Umbilical cord (tissue), 2 donors: Measurements from ENCODE around the gene HCLS1. TPM values are rescaled to one million over a fixed set of nuclear protein-coding genes. Genes with fewer than 3 reads are reported as not detected.
"Not testable (repeated sequence)": the region's sequence is repeated elsewhere in the genome, so short reads cannot be mapped to it uniquely, and the experiment has no call there.

ENCODE experiments used
- DNase-seq: peaks from one replicate; pipeline ENCODE4 v3.0.0-alpha.2; 2015; ENCODE audit warnings: low spot score
- total RNA-seq: library from RNA; depleted of rRNA; stranded (reverse); fragments of >200 nt; gene quantifications from one replicate; pipeline ENCODE4 v1.2.3, GENCODE V29; 2014; ENCODE audit warnings: low replicate concordance; ENCODE audit not compliant: insufficient read depth

HCLS1 gene
- total RNA-seq, 1 donor from 2014 or later, result 31.3 TPM

DNA sequence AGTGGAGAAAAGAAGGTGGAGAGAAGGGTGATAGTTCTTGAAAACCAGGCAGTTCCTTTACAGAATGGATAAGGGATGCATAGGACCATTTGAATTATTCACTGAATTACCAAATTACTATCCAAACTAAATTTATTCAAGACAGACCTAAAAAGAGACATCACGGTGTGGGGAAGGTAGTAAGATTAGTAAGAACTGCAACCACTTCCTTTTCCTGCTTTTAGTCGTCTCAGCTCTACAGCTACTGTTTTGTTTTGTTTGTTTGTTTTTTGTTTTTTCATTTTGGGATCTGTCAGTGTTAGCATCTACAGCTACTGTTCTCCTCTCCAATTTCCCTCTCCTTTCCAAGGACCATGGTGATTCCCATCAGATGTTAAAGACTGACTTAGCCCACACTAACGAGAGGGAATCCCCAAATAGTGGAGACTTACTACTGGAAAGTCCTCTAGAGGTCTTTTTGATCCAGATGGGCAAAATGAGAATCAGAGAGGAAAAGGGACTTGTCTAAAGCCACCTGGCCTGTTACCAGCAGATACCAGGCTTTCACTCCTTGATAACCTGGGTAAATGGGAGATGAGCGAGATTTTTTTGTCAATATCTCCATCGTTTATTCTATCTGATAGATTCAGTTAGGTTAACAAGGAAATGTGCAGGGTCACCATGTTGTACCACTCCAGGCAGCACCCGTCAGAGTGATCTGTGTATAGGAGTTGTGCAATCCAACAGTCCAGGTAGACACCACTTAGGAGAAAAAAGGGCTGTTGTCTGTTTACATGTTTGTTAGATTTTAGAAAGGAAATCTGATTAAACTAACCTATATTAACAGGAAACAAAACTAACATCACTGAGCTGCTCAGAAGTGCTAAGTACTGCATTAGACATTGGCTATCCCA is 6.0 kb downstream of the HCLS1 start:
- no peak for DNase-seq

DNA sequence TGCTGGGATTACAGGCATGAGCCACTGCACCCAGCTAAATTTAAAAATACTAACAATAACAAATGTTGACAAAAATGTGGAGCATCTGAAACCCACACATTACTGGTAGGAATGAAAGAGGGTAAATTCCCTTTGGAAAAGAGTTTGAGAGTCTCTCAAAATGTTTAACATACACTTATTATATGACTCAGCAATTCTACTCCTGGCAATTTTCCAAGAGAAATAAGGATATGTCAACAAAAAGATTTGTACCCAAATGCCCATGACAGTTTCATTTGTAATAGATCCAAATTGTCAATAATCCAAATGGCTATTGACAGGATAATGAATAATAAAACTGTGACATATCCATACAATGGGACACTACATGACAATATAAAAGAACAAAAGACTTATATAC is 9.0 kb downstream of the HCLS1 start:
- DNase-seq, result no peak

DNA sequence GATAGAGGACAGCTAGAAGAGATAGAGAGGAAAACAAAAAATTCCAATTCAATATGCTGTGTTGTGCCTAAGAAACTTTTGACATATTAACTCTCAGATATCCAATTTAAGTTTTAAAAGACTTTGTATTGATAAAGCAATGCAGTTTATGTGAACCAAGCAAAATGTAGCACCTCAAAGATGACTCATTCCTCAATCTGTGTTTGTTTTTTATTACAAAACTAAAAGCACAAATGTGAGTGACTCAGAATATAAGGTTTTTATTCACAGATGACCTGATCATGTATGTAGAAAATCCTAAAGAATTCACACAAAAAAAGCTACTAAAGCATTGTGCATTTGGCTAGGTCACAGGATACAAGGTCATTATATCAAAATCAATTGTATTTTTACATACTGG is 11.1 kb downstream of the HCLS1 start:
- DNase-seq, result no peak

DNA sequence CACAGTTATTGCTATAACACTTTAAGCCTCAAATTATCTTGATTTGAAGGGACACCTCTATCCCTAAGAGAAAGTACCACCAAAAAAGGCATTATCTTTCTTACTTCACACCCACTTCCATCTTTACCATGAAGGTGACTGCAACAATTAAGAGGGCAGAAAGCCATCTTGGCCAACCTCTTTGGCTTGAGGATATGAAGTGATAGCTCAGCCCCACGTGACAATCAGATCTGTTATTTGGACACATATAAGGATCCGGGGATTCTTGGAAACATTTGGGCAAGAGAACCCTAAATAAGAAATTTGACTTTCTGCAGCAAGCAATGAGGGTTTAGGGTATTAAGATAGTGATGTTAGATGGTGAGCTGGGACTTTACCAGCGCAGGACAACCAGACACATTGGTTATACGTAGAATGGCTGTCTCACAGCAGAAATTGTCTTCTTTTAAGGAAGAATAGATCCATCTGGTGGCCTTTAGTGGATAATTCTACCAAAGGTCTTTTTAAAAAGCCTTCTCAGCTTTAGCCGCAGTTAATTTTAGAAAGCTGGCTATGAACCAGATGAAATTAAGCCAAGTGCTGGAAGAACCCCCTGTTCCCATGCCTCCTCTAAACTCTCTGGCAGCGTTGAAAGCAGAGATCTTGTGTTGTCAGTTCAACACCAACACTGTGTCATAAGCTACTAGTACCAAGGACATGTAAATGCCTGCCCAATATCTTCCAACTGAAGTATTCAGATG is 12.3 kb downstream of the HCLS1 start:
- DNase-seq, result peak; percentile 11

DNA sequence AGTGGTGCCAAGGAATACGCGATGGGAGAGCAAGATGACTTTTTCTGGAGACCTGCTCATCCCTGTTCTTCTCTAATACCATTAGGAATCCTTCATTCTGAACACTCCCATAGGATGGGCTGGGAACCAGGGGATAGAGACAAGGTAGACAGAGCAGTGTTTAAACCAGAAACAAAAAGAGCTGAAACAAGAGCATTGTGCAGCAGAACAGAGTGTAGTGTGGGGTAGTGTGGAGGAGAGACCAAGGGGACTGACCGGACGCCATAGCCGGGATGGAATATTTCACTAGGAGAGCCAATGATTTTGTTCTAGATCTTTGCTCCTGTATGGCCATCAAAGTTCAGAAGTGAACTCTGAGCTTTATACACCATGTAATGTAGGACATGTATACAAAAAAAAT is 15.6 kb downstream of the HCLS1 start:
- no peak for DNase-seq

DNA sequence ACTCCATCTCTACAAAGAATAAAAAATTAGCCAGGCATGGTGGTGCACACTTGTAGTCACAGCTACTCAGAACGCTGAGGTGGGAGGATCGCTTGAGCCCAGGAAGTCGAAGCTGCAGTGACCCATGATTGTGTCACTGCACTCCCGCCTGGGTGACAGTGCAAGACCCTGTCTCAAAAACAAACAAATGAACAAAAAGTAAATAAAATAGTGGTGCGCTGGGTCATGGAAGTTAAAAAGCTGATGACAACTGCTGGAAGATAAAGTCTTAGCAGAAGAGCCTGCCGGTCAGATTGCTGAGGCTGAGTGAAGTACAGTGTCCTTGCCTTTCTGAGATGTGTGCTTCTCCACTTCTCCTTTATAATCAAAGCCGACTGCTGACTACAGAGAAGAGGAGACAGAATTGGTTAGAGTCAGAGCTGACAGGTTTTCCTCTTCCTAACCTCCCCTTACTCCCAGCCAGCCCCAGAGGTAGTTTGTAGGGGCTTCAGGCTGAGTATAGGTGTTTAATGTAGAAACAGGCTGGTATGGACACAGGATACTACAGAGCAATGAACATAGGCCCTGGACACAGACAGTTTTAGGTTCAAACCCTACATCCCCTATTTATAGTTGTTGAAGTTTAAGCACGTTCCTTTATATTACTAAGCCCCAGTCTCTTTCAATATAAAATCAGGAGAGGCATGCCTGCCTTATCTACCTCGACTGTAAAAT is 17.9 kb downstream of the HCLS1 start:
- DNase-seq, result no peak

DNA sequence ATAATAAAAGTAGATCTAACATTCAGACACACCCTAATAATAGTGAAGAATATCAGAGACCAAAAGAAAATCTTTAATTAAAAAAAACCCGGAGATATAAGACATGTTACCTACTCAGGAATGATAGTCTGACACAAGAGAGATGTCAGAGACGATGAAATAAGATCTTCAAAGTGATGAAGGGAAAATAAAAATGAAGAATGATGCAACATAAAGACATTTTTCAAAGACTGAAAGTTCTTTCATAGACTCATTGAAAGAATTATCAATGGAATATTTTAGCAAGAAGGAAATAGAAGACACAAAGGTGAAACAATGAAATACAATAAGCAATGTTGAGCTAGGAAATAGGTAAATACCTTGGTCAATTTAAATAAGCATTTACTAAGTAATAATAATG is 19.6 kb downstream of the HCLS1 start:
- no peak for DNase-seq

DNA sequence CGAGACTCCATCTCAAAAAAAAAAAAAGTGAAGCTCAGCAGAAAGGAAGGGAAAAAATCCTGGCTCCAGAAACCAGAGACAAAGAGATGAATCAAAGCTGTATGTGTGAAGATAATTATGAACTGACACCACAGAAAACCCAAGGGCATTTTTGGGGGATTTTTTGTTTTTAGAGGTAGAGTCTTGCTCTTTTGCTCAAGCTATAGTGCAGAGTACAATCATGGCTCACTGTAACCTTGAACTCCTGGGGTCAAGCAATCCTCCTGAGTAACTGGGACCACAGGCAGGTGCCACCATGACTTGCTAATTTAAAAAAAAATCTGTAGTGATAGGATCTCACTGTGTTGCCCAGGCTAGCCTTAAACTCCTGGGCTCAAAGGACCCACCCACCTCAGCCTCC is 22.8 kb downstream of the HCLS1 start:
- no peak for DNase-seq

- no peak for DNase-seq
These were observed 30.3 kb downstream of the HCLS1 start for GRCh38 chr3:121630355-121630754.

DNA sequence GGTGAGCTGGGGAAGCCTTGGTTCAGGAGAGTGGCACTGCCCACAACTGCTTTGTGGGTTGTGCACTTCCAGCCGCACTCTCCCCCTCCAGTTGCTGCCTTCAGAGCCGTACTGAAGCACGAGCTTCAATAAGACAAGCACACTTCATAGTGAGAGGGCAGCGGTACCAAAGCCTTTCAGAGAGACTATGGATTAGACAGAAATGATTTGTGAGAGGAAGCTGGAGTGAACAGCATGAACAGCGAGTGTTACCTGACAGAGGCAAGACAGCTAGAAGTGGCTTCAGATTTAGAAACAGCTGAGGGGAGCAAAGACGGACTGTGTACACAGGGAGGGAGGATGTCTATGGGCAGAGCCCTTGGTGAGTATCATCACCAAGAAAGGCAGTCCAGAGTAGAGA is 31.1 kb downstream of the HCLS1 start:
- no peak for DNase-seq

DNA sequence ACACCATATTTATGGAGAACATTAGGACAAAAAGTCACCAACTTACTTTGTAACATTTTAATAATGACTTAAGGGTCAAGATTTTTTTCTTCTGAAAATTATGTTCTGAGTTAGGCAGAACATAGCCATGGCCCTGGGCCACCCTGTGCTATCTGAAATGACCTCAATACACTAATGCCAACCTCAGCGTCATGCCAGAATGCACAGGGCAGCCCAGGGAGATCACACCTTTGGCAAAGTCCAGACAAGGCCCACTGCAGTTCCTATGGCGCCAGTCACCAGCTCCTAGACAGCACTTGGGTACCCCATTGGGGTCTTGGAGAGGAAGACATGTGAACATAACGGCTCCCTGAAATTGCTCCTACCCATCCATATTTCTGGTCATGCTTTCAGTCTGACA is 33.1 kb downstream of the HCLS1 start:
- no peak for DNase-seq

- no peak for DNase-seq
These were observed 33.5 kb downstream of the HCLS1 start for GRCh38 chr3:121627211-121627610.

- no peak for DNase-seq
These were observed 34.2 kb downstream of the HCLS1 start for GRCh38 chr3:121626495-121626894.

GRCh38 chr3:121624147-121624899 is 36.4 kb downstream of the HCLS1 start:
- no peak for DNase-seq

DNA sequence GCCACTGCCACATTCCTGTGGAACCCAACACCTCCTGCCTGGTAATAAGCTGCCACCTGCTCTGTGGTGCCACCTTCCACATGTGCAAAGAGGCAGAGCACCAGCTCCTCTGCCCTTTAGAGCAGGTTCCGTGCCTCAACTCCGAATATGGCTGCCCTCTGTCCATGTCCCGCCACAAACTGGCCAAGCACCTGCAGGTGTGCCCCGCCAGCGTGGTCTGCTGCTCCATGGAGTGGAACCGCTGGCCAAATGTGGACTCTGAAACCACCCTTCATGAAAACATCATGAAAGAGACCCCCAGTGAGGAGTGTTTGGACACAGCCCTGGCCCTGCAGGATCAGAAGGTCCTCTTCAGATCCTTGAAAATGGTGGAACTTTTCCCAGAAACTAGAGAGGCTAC is 39.2 kb downstream of the HCLS1 start:
- DNase-seq, result no peak

GRCh38 chr3:121619691-121620090 is 41.0 kb downstream of the HCLS1 start:
- no peak for DNase-seq

DNA sequence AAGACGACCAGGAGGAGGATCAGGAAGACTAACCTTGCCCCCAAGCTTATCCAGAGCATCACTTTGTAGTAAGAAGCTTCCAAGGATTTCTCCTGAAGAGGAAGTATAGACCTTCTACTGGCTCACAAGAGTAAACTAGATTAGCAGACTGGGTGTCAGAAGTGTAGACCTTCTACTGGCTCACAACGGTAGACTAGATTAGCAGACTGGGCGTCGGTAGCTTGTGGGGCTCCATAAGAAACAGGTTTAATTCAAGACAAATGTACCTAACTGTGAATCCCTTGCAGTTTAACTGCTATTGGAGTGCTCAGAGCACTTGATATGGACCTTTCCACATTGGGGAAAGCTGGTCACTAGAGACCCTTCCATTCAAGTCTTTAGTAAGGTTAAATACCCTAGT is 54.6 kb downstream of the HCLS1 start:
- no peak for DNase-seq

- no peak for DNase-seq
These were observed 55.9 kb downstream of the HCLS1 start for GRCh38 chr3:121604759-121605158.

DNA sequence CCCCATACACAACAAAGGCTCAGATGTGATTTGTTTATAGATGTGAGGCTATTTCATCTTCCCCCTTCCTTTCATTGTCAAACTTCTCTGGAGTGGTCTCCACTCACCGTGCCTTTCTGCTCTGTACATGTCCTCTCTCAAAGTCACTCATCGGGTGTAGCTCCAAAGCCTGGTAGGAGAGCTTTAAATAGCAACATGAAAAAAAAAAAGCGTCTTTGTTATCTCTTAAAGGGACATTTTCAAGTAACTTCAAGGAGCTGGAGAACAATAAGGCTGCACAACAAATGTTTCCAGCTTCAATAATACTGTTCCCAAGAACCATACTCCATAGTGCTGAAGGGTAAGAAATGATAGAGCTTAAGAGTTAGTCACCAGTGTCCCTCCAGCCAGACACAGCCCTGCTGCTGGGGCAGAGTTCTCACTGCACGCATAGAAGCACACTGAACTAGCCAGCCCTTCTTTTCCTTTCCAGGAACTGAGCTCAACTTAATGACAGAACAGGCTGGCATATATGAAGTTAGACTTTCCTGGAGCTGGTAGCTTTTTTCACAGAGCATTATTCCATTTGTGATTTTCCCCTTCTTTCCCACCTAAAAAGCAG is 59.4 kb downstream of the HCLS1 start:
- DNase-seq, result no peak

- DNase-seq, result not testable (repeated sequence)
These were observed 60.8 kb downstream of the HCLS1 start for GRCh38 chr3:121599900-121600299.

DNA sequence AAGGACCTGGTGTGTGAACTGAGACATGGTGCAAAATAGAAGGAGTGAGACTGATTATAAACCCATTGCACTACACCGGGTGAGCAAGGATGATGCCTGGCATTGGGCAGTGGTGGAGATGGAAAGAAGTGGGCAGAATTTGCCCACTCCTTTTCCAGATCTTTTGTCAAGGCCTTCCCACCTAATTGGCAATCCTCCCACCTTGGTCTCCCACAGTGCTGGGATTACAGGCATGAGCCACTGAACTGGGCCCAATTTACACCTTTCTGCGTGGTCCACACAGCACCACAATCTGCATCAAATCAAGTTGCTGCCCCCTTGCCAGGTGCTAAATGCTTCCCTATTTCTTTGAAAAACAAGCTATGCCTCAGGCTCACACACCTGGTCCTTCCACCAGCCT is 62.1 kb downstream of the HCLS1 start:
- DNase-seq, result no peak
